Mononuclear cell (primary cell): ENCODE data around the gene ME3. TPM values are rescaled to one million over a fixed set of nuclear protein-coding genes. Genes with fewer than 3 reads are reported as not detected.

Experiments
- H3K27me3 ChIP-seq: 2 replicates; pipeline ENCODE4 v1.6.0; 2011; ENCODE audit warnings: low read length, control low read depth; ENCODE audit not compliant: insufficient read depth
- H3K4me1 ChIP-seq: 2 replicates; pipeline ENCODE4 v1.5.1; 2011; ENCODE audit warnings: mild to moderate bottlenecking, low read length, control low read depth; ENCODE audit not compliant: insufficient read depth
- H3K4me3 ChIP-seq: 2 replicates; pipeline ENCODE4 v1.5.1; 2011; ENCODE audit warnings: mild to moderate bottlenecking, low read length, moderate library complexity
- H3K9me3 ChIP-seq: 2 replicates; pipeline ENCODE4 v1.5.1; 2011; ENCODE audit warnings: low read depth, mild to moderate bottlenecking, control low read depth, low read length
- total RNA-seq: library from RNA; depleted of rRNA; stranded (reverse); fragments of >200 nt; gene quantifications from one replicate; pipeline ENCODE4 v1.2.3, GENCODE V29; 2012

ME3 gene
- 4.2 TPM for total RNA-seq

DNA sequence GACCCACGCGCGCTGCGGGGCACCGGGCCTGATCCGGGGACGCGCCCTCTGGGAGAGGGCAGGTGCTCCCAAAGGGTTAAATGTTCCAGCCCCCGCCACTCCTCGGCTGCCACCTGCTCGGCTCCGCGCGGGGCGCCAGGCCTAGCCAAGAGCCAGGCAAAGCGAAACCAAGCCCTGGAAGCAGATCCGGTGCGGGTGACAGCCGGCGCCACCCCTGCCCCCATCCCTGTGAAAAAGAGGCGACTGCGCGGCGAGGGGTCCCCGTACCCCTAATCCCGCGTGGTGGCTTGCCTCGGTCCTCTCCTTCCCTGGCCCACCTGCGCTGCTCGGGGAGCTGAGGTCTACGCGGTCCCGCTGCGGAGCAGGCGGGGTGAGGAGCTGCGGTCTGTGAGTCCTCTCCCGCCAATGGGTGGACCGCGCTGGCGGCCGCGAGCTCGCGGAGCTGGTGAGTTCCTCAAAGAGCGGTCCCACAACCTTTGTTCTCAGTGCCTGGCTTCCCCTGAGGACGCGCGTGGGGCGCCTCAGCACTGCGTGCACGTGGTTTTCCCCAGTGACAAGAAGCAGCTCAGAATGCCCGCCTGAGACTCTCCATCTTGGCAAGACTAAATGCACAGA lies at the start of gene ME3:
Gene ME3 (minus strand): TSS at position 610 of the 615 bp plus-strand sequence.
- peaks cover 11% of the 10 kb centered on the region for H3K4me1 ChIP-seq
- no peaks in the 10 kb centered on the region for H3K9me3 ChIP-seq
- peak within 1 kb of the TSS; percentile 49 for H3K4me3 ChIP-seq
- peaks cover 14% of the 10 kb centered on the region for H3K27me3 ChIP-seq

DNA sequence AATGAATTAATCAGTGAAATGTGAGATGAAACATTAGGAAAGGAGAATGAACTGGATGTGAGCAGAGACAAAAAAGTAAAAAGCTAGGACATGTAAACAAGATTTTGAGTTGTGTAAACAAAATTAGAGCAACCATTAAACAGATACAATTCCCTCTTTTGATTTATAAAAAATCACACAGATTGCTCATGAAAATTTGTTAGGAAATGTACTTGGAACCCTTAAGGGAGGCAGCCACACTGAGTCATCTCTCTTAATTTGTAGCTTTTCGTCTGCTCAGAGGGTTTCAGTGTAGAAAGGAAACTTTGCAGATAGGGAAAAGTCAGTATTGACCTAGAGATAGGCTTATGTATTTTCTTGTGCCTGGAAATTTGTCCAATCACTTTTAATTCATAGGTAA lies 49.6 kb upstream of the ME3 start:
- Histone ChIP-seq H3K9me3 (peaks cover 7% of the 10 kb centered on the region), H3K27me3 (no peaks in the 10 kb centered on the region), H3K4me3 (no peak overlapping the region), H3K4me1 (no peaks in the 10 kb centered on the region)

DNA sequence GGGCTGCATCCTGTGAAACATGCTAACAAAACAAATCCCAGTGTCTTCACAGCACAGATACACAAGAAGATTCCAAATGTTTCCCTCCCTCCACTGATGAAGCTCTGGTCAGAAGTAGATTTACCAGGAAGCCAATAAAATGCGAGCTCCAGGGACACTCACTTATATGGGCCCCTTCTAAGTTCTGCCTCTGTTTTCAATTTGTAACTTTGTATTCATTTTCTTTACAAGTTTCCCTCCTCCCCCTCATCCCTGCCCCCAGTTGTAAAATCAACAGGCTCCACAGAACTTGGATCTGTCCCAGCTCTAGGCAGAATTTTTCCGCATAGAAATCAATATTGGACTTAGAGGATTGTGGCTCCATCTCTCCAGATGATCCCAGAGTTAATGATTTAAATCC lies 48.1 kb upstream of the ME3 start:
- peaks cover 7% of the 10 kb centered on the region for H3K9me3 ChIP-seq
- H3K27me3 ChIP-seq, result no peaks in the 10 kb centered on the region
- no peak overlapping the region for H3K4me3 ChIP-seq
- no peaks in the 10 kb centered on the region for H3K4me1 ChIP-seq

DNA sequence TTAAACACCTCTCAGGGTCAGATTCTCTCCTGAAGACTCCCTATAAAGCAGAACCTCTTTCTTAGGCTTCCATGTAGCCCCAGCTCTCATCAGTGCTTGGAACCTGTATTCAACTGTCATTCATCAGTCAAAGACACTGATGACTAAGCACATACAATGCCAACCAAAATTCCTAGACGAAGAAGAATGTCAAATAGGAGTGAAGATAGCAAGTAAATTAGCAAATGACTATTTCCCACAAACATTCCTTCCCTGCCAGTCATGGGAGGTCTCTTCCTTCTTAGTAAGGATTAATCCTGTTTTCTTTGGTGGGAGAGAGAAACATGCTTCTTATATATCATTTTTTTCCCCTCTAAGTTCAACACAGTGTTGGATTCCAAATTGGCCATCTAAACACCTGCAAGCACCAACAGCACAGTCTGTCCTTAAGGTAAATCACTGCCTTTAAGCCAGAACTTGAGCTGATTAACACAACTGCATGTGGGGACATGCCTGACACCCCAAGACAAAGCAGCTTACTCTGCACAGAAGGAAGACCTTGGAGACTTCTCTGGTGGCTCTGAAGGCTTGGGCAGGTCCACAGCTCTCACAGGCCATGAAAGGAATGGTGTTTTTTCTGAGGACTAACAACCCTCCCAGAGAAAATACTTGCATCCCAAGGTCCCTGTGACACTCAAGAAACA lies 47.5 kb upstream of the ME3 start:
- Histone ChIP-seq H3K4me1 (no peaks in the 10 kb centered on the region), H3K4me3 (no peak overlapping the region), H3K9me3 (peaks cover 7% of the 10 kb centered on the region), H3K27me3 (no peaks in the 10 kb centered on the region)

DNA sequence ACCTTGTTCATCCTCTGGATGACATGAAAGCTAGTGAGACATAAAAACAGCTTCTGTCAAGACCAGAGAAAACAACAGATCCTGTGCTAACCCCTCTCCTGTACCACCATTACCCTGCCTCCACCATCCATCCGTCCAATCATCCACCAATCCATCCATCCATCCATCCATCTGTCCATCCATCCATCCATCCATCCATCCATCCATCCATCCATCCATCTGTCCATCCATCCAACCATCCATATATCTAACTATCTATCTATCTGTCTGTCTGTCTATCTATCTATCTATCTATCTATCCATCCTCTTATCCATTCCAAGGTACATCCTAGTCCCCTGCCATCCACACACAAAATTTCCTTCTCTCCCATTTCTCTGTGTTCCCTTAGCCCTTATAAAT lies 46.6 kb upstream of the ME3 start:
- Histone ChIP-seq H3K4me3 (no peak overlapping the region), H3K27me3 (no peaks in the 10 kb centered on the region), H3K4me1 (no peaks in the 10 kb centered on the region), H3K9me3 (peaks cover 7% of the 10 kb centered on the region)

DNA sequence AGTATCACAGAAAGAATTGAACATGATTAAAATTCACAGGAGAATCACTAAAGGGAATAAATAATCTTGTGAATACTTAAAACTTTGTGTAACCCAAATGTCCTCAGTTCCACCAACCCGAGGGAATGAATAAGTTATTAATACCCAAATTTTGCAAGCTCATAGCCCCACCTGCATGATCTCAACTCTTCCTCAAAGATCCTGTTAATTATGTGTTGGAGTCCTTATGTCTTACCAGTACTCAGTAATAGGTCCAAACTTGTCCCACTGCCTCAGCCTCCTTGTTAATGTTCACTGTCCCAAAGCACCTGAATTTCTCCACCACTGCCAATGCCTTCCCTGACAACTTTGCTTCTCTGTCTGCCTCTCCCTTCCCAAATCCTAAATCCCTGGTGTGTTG lies 46.1 kb upstream of the ME3 start:
- H3K4me1 ChIP-seq, result no peaks in the 10 kb centered on the region
- H3K9me3 ChIP-seq, result peaks cover 7% of the 10 kb centered on the region
- H3K4me3 ChIP-seq, result no peak overlapping the region
- H3K27me3 ChIP-seq, result no peaks in the 10 kb centered on the region

DNA sequence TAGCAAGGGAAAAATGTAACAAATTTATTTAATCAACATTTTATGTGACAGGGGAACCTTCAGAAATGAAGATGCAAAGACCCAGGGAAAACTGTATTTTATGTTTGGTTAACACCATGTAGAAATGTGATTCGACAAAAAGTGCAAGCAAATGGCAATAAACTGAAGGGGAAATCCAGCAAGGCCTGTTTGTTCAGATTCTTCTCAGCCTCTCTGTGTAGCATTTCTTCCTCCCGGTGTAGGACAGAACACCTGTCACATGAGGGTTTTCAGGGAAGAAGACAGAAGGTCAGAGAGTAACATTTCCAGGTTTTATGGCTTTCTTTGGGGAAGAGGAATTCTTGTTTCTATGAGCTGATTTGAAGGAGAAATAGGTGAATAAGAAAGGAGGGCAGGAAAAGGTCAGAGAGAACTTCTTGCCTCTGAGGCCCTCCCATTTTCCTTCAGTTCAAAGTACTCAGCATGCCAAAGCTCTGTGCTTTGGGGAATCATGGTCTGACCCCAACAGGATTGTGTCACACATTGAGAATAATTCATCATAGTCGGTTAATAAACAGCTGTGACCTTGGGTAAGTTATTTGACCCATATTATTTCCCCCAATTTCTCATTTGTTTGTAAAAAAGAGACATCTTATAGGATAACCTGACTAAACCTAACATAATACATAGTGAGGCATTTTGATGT lies 45.5 kb upstream of the ME3 start:
- Histone ChIP-seq H3K4me1 (no peaks in the 10 kb centered on the region), H3K9me3 (peaks cover 4% of the 10 kb centered on the region), H3K27me3 (no peaks in the 10 kb centered on the region), H3K4me3 (no peak overlapping the region)

DNA sequence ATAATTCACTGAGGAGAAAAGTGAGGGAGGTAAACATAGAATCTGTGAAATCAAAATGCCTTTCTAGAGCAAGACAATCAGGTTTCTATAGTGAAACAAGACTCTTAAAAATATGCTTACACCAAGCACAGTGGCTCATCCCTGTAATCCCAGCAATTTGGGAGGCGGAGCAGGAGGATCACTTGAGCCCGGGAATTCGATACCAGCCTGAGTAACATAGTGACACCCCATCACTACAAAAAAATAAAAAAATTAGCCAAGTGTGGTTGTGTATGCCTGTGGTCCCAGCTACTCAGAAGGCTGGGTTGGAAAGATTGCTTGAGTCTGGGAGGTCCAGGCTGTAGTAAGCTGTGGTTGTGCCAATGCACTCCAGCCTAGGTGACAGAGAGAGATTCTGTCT lies 43.2 kb upstream of the ME3 start:
- no peak overlapping the region for H3K4me3 ChIP-seq
- no peaks in the 10 kb centered on the region for H3K27me3 ChIP-seq
- no peaks in the 10 kb centered on the region for H3K4me1 ChIP-seq
- no peaks in the 10 kb centered on the region for H3K9me3 ChIP-seq

DNA sequence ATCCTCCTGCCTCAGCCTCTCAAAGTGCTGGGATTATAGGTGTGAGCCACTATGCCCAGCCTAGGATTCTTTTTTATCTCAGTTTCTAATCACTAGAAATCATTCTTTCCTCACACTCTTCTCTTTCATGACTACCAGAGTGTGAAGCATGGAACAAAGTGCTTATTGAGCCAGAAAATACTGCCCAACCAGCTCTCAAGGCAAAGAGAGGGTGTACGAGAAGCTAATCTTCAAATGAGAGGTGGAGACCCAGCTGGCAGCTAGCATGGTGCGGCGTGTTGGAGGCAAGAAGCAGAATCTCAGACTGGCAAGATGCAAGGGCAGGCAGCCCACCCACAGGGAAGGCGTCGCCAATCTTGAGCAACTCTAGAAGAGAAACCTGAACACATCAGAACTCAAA lies 41.1 kb upstream of the ME3 start:
- Histone ChIP-seq H3K9me3 (peaks cover 4% of the 10 kb centered on the region), H3K4me1 (no peaks in the 10 kb centered on the region), H3K4me3 (no peak overlapping the region), H3K27me3 (no peaks in the 10 kb centered on the region)

DNA sequence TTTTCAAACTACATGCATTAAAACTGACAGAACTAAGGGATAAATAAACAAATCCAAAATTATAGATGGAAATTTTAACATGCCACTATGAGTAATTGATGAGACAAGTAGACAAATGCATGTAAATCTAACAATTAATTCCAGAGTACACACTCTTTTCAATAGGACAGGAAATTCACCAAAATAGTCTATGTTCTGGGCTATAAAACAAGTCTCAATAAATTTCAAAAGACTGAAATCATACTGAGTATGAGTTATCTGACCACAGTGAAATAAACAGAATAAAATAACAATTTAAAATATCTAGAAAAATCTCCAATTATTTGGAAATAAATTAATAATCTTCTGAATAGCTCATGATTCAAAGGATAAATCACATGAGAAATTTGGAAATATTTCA lies 38.5 kb upstream of the ME3 start:
- Histone ChIP-seq H3K27me3 (no peaks in the 10 kb centered on the region), H3K9me3 (peaks cover 4% of the 10 kb centered on the region), H3K4me3 (no peak overlapping the region), H3K4me1 (no peaks in the 10 kb centered on the region)

DNA sequence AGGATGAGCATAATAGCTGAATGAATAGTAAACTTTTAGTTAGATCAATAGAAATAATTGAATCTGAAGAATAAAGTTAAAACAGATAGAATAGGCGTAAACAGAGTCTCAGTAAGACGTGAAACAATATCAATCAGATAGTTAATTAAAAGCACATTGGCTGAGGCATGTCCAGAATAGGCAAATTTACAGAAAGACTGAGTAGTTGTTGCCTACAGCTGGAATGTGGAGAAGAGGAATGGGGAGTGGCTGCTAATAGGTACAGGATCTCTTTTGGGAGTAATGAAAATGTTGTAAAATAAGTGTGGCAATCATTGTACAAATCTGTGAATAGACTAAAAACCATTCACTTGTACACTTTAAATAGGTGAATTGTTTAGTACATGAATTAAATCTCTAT lies 36.3 kb upstream of the ME3 start:
- H3K4me3 ChIP-seq, result no peak overlapping the region
- peaks cover 4% of the 10 kb centered on the region for H3K9me3 ChIP-seq
- H3K4me1 ChIP-seq, result no peaks in the 10 kb centered on the region
- no peaks in the 10 kb centered on the region for H3K27me3 ChIP-seq

DNA sequence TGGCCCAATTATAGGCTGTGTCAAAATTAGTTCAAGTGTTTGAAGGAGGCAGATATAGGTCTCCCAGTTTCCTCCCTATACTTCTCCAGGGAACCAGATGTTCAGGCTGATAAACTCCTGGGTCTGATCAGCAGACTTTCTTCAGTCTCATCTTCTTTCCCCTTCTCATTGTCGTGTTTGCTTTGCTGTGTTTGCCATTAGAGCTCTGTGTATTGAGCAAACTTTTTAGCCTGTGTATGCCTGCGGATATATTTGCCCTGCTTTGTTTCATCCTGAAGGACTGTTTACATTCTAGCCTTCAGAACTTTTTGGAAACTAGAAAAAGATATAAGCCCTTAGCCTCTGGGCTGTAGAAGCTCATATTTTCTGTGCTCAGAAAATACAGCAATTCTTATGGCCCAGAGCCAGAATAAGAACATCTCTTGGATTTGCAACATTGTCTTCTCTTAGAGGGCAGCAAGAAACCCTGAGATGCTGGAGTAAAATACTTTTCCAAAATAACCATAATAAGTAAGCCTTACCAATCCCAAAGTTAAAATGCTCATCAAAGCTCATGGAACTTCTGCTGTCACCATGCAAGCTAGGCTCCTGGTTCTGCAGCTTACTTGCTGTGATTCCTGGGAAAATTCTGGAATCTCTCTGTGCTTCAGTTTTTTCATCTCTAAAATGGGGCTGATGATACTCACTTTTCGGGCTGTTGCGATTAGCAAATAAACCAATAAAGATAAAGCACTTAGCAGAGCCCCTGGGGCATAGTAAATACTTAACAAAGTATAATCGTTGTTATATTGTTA lies 34.1 kb upstream of the ME3 start:
- Histone ChIP-seq H3K27me3 (no peaks in the 10 kb centered on the region), H3K9me3 (peaks cover 4% of the 10 kb centered on the region), H3K4me1 (no peaks in the 10 kb centered on the region), H3K4me3 (no peak overlapping the region)

DNA sequence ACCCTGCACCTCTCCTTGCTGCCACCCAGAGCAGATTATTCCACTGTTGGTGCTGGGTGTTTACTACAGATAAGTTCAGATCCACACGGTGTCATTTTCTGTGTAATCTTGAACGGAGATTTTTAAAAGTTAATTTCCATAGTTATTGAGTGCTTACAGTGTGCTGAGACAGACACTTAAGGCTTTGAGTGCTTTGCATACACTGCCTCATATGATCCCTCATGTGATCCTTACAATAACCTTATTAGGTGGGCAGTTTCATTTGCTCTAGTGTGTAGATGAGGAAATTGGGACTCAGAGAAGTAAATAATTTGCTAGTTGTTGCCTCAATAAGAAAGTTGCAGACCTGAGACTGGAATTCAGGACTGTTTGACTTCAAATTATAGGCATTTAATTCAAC lies 32.3 kb upstream of the ME3 start:
- H3K9me3 ChIP-seq, result peaks cover 4% of the 10 kb centered on the region
- H3K4me1 ChIP-seq, result no peaks in the 10 kb centered on the region
- no peak overlapping the region for H3K4me3 ChIP-seq
- H3K27me3 ChIP-seq, result no peaks in the 10 kb centered on the region

DNA sequence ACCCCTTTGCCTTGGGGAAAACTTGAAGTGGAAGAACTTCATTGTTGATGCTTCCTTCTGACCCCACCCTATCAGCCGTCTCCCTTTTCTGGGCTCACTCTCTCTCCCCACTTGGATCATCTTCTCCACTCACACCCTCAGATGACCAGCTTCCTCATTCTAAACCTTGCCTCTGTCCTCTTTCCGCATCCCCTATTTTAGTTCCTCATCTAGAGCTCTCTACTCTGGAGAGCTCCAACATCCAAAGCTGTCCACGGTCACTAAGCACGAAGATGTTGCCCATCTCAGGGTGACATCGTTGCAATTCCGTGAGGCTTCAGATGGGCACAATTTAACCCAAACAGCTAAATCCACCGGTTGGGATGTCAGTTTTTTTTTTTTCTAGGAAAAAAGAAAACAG lies 31.6 kb upstream of the ME3 start:
- Histone ChIP-seq H3K4me3 (no peak overlapping the region), H3K9me3 (peaks cover 4% of the 10 kb centered on the region), H3K4me1 (no peaks in the 10 kb centered on the region), H3K27me3 (no peaks in the 10 kb centered on the region)
